IMR-90 (cell line): ENCODE data around the gene PIGW. TPM values are rescaled to one million over a fixed set of nuclear protein-coding genes. Genes with fewer than 3 reads are reported as not detected.
A peak's percentile ranks its signal among the peaks of the same experiment; 100 is the strongest.

Source experiments
- ATAC-seq: fragments of 200-7000 bp; cut with Tn5 transposase; 2 replicates; pipeline ENCODE4 v1.9.1; 2020; ENCODE audit warnings: low read depth, mild to moderate bottlenecking, moderate library complexity
- BruUV-seq: library from RNA; stranded (reverse); fragments of 400-500 nt; replicated peaks from 2 replicates; lab custom pipeline; 2021; lab: Mats Ljungman, UMichigan
- CTCF ChIA-PET: fragments of 300-600 bp; formaldehyde crosslinking; extraction: SDS; loops from one replicate; lab custom pipeline; 2021; ENCODE audit warnings: antibody characterized with exemption; lab: Yijun Ruan, JAX
- POLR2A ChIA-PET: fragments of 300-600 bp; sonication (Branson Sonifier 250); formaldehyde crosslinking; loops from one replicate; lab custom pipeline; 2022; ENCODE audit warnings: antibody characterized with exemption; ENCODE audit not compliant: unreplicated experiment; lab: Charles Lee
- DNase-seq: peaks from one replicate; pipeline ENCODE4 v3.0.0; 2013
- H2AFZ ChIP-seq: replicated peaks from 2 replicates; pipeline ENCODE3; 2013; ENCODE audit warnings: low read length, mild to moderate bottlenecking; ENCODE audit not compliant: poor library complexity
- H2AK5ac ChIP-seq: 2 replicates; pipeline ENCODE4 v1.6.1; 2013; ENCODE audit warnings: low read depth, low read length, inconsistent platforms
- H2AK9ac ChIP-seq: replicated peaks from 2 replicates; pipeline ENCODE3; 2013; ENCODE audit warnings: mild to moderate bottlenecking, low read depth, low read length, moderate library complexity; ENCODE audit not compliant: poor library complexity
- H2BK120ac ChIP-seq: 2 replicates; pipeline ENCODE4 v1.6.1; 2013; ENCODE audit warnings: low read depth, low read length, inconsistent platforms
- H2BK15ac ChIP-seq: 3 replicates; pipeline ENCODE4 v1.6.1; 2013; ENCODE audit warnings: low read depth, low read length, inconsistent platforms
- H2BK20ac ChIP-seq: 2 replicates; pipeline ENCODE4 v1.6.1; 2013; ENCODE audit warnings: low read depth, mild to moderate bottlenecking, inconsistent platforms, low read length, moderate library complexity
- H2BK5ac ChIP-seq: 2 replicates; pipeline ENCODE4 v1.6.1; 2013; ENCODE audit warnings: mild to moderate bottlenecking, low read depth, low read length, inconsistent platforms; ENCODE audit not compliant: poor library complexity, severe bottlenecking
- H3K14ac ChIP-seq: replicated peaks from 2 replicates; pipeline ENCODE4 v1.6.1; 2013; ENCODE audit warnings: low read depth, low read length, inconsistent platforms
- H3K18ac ChIP-seq: 2 replicates; pipeline ENCODE4 v1.6.1; 2013; ENCODE audit warnings: low read depth, low read length, control low read depth
- H3K23ac ChIP-seq: 2 replicates; pipeline ENCODE4 v1.6.1; 2013; ENCODE audit warnings: low read depth, low read length, inconsistent platforms
- H3K27ac ChIP-seq: 2 replicates; pipeline ENCODE4 v1.5.1; 2013; ENCODE audit warnings: mild to moderate bottlenecking, control low read depth, low read length; ENCODE audit not compliant: insufficient read depth
- H3K27me3 ChIP-seq: 2 replicates; pipeline ENCODE4 v1.6.1; 2013; ENCODE audit warnings: low read length; ENCODE audit not compliant: control insufficient read depth, insufficient read depth
- H3K36me3 ChIP-seq: 2 replicates; pipeline ENCODE4 v1.6.1; 2013; ENCODE audit warnings: low read length, mixed read lengths; ENCODE audit not compliant: control insufficient read depth, insufficient read depth
- H3K4ac ChIP-seq: 2 replicates; pipeline ENCODE4 v1.6.1; 2013; ENCODE audit warnings: low read depth, low read length, inconsistent platforms
- H3K4me1 ChIP-seq: 2 replicates; pipeline ENCODE4 v1.6.1; 2013; ENCODE audit warnings: low read length, mixed read lengths; ENCODE audit not compliant: control insufficient read depth, insufficient read depth
- H3K4me2 ChIP-seq: 2 replicates; pipeline ENCODE4 v1.6.1; 2013; ENCODE audit warnings: low read depth, mild to moderate bottlenecking, control low read depth, low read length, moderate library complexity
- H3K4me3 ChIP-seq: 2 replicates; pipeline ENCODE4 v1.5.1; 2013; ENCODE audit warnings: low read depth, mild to moderate bottlenecking, control low read depth, low read length, moderate library complexity; ENCODE audit not compliant: insufficient read depth
- H3K56ac ChIP-seq: 2 replicates; pipeline ENCODE4 v1.6.1; 2013; ENCODE audit warnings: low read length, inconsistent platforms; ENCODE audit not compliant: insufficient read depth; ENCODE audit errors: extremely low read depth
- H3K79me1 ChIP-seq, 2 experiments: 2 replicates each; pipeline ENCODE4 v1.6.1; 2013; ENCODE audit warnings: low read length in 2 of 2, inconsistent platforms in 1 of 2, low read depth in 1 of 2
- H3K9ac ChIP-seq: 2 replicates; pipeline ENCODE4 v1.6.1; 2013; ENCODE audit warnings: low read depth, low read length, control low read depth
- H3K9me1 ChIP-seq: 2 replicates; pipeline ENCODE4 v1.6.1; 2013; ENCODE audit warnings: low read length, inconsistent platforms; ENCODE audit not compliant: insufficient read depth
- H3K9me3 ChIP-seq: 2 replicates; pipeline ENCODE4 v1.6.1; 2013; ENCODE audit warnings: low read length; ENCODE audit not compliant: control insufficient read depth, insufficient read depth
- H4K20me1 ChIP-seq: 2 replicates; pipeline ENCODE4 v1.6.1; 2013; ENCODE audit warnings: low read length, inconsistent platforms; ENCODE audit not compliant: insufficient read depth
- H4K5ac ChIP-seq: 2 replicates; pipeline ENCODE4 v1.6.1; 2013; ENCODE audit warnings: mild to moderate bottlenecking, low read depth, low read length, control low read depth
- H4K8ac ChIP-seq, 2 experiments: 2 replicates each; pipeline ENCODE4 v1.6.1; 2013; ENCODE audit warnings: low read depth in 2 of 2, low read length in 2 of 2, control low read depth in 1 of 2, inconsistent platforms in 1 of 2
- H4K91ac ChIP-seq: 2 replicates; pipeline ENCODE4 v1.6.1; 2013; ENCODE audit warnings: low read depth, low read length, inconsistent platforms; ENCODE audit not compliant: insufficient read depth
- CHD1 ChIP-seq: IDR thresholded peaks from 2 replicates; pipeline ENCODE4 v1.6.1; 2012; ENCODE audit warnings: low read depth, low read length, improper control_type of control experiment
- FOS ChIP-seq: fragments of 150-350 bp; IDR thresholded peaks from 2 replicates; pipeline ENCODE4 v1.6.1; 2016; ENCODE audit warnings: low read depth, low read length
- RAD21 ChIP-seq: IDR thresholded peaks from 2 replicates; pipeline ENCODE4 v1.6.1; 2012; ENCODE audit warnings: low read length, improper control_type of control experiment
- SMC3 ChIP-seq: fragments of 150-350 bp; IDR thresholded peaks from 2 replicates; pipeline ENCODE4 v1.6.1; 2016; ENCODE audit warnings: low read depth, mild to moderate bottlenecking, antibody characterized with exemption, low read length, moderate library complexity
- WGBS, 2 experiments: methylation state at CpG; one replicate each; pipeline versions ENCODE4 v1.1.5 to v1.1.7; 2013; ENCODE audit warnings: missing lambda C conversion rate in 2 of 2; ENCODE audit not compliant: insufficient read length in 1 of 2; ENCODE audit errors: extremely low coverage in 2 of 2; 5-methylcytosine and 5-hydroxymethylcytosine counted together
- dilution Hi-C: fragments of 300-500 bp; cut with HindIII; formaldehyde crosslinking; loops from one replicate; pipeline ENCODE4 v1.14.3; 2018; ENCODE audit warnings: low sequenced_read_pairs; ENCODE audit not compliant: unreplicated experiment
- in situ Hi-C: fragments of 300-500 bp; cut with MboI; formaldehyde crosslinking; loops from 3 replicates; pipeline ENCODE4 v1.14.3; 2019; ENCODE audit warnings: low sequenced_read_pairs, inconsistent platforms, mixed read lengths
- intact Hi-C: fragments of 100-400 bp; cut with micrococcal nuclease; formaldehyde crosslinking; loops from 2 replicates; pipeline ENCODE4 v1.10.0; 2022
- polyA plus RNA-seq, 3 experiments: library from polyadenylated mRNA; depleted of rRNA; stranded (reverse); fragments of >200 nt; gene quantifications; 2 replicates each; pipeline ENCODE4 v1.2.3, GENCODE V29; 2012; ENCODE audit warnings: low replicate concordance in 1 of 3
- total RNA-seq: library from RNA; depleted of rRNA; stranded (reverse); fragments of >200 nt; gene quantifications from 2 replicates; pipeline ENCODE4 v1.2.3, GENCODE V29; 2012

PIGW gene
- total and polyA plus RNA-seq, 2 of the 4 experiments (the other 2 are of a cell fraction): 4.5 to 5.5 TPM

GRCh38 chr17:36578671-36579070, 43.9 kb downstream of the PIGW start:
- no CpG with 5 or more reads among the region's 2 CpGs for WGBS, 2 experiments
- Histone ChIP-seq H2BK15ac (no peak overlapping the region), H3K9me3 (no peaks in the 10 kb centered on the region), H2AK9ac (no peak overlapping the region), H3K4ac (no peak overlapping the region), H3K9me1 (peaks cover 6% of the 10 kb centered on the region), H3K9ac (no peak overlapping the region), H4K91ac (no peak overlapping the region), H3K4me1 (no peaks in the 10 kb centered on the region), H2BK120ac (no peak overlapping the region), H3K14ac (no peak overlapping the region), H2BK20ac (no peak overlapping the region), H3K79me1 (peaks cover 22 to 49% of the 10 kb centered on the region in 2 experiments), H3K27ac (no peak overlapping the region), H2AFZ (no peak overlapping the region), H3K4me3 (no peak overlapping the region), H4K8ac (no peak overlapping the region), H2BK5ac (no peak overlapping the region), H3K56ac (no peak overlapping the region), H3K23ac (no peak overlapping the region), H3K36me3 (peaks cover 40% of the 10 kb centered on the region), H2AK5ac (no peak overlapping the region), H3K18ac (no peak overlapping the region), H3K27me3 (no peaks in the 10 kb centered on the region), H4K20me1 (peaks cover 37% of the 10 kb centered on the region), H3K4me2 (no peak overlapping the region), H4K5ac (no peak overlapping the region)
- DNase-seq: peak; percentile 44
- dilution Hi-C loops (no loop called here), intact Hi-C loops (no loop called here), in situ Hi-C loops (no loop called here)
- peak; percentile 66 for ATAC-seq
- TF ChIP-seq SMC3 (no peak), RAD21 (no peak), CHD1 (no peak), FOS (no peak)
- ChIA-PET CTCF (no interaction called here), POLR2A (no interaction called here)
- no TSS peak for BruUV-seq
